Subcutaneous preadipocyte (primary cell): ENCODE results near the gene IFI27. TPM values are rescaled to one million over a fixed set of nuclear protein-coding genes. Genes with fewer than 3 reads are reported as not detected.

Source experiments
- total RNA-seq: library from RNA; depleted of rRNA; stranded (reverse); fragments of >200 nt; gene quantifications from 2 replicates; pipeline ENCODE4 v1.2.3, GENCODE V29; 2012

IFI27 gene
- 17.2 and 29.0 TPM in 2 replicates for total RNA-seq

GRCh38 chr14:94110552-94111181 is at the start of gene IFI27:
Gene IFI27, plus strand, starts transcription at chr14:94110736.

GRCh38 chr14:94080621-94081385 is 29.7 kb upstream of the IFI27 start, which contains the start of the genes DDX24 and IFI27L1:
Gene DDX24, minus strand, starts transcription at chr14:94081202. Its CDS starts 1,460 bp downstream, at chr14:94079742.
Gene IFI27L1, plus strand, starts transcription at chr14:94081310. Its CDS starts 15,628 bp downstream, at chr14:94096938.

GRCh38 chr14:94129111-94129757 is 18.7 kb downstream of the IFI27 start, which contains the start of gene IFI27L2:
Gene IFI27L2, minus strand, starts transcription at chr14:94129604. Its CDS starts 40 bp downstream, at chr14:94129564.

Other genes with a start within 250 kb of the IFI27 start
- not detected in 2 replicates for gene FAM181A, start 183.4 kb upstream of the IFI27 start, total RNA-seq
- under 0.01 TPM in 1 of 2 replicates, not detected in the other for gene ASB2, start 134.2 kb upstream of the IFI27 start, total RNA-seq
- gene CCDC197, start 113.4 kb upstream of the IFI27 start, total RNA-seq = not detected in 2 replicates
- 0.73 and 0.98 TPM in 2 replicates for gene OTUB2, start 84.4 kb upstream of the IFI27 start, total RNA-seq
- gene DDX24, start 29.5 kb upstream of the IFI27 start, total RNA-seq = 91.5 and 106 TPM in 2 replicates
- 8.2 and 12.1 TPM in 2 replicates for gene IFI27L1, start 29.4 kb upstream of the IFI27 start, total RNA-seq
- 37.7 and 59.2 TPM in 2 replicates for gene IFI27L2, start 18.9 kb downstream of the IFI27 start, total RNA-seq
- 0.37 and 0.39 TPM in 2 replicates for gene PPP4R4, start 63.6 kb downstream of the IFI27 start, total RNA-seq
- not detected in 2 replicates for gene SERPINA10, start 182.5 kb downstream of the IFI27 start, total RNA-seq
- gene SERPINA6, start 212.6 kb downstream of the IFI27 start, total RNA-seq = not detected in 2 replicates